Uterus (tissue), 2 donors: ENCODE measurements around the gene CDYL.

Experiments used
- CTCF ChIP-seq, 4 experiments: fragments of 200-600 bp in 2 of 4; fragments of 450-650 bp in 2 of 4; sonication (generic) in 2 of 4; IDR thresholded peaks; one replicate each; pipeline ENCODE4 v1.5.1; 2016 to 2019; ENCODE audit warnings: antibody characterized with exemption in 4 of 4, mild to moderate bottlenecking in 2 of 4, moderate library complexity in 1 of 4
- POLR2A ChIP-seq, 2 donors: fragments of 450-650 bp; IDR thresholded peaks; one replicate each; pipeline ENCODE4 v1.6.1; 2016; ENCODE audit warnings: antibody characterized with exemption in 2 of 2, mild to moderate bottlenecking in 1 of 2, moderate library complexity in 1 of 2

GRCh38 chr6:4814212-4814611 is 38.0 kb downstream of the CDYL start:
- TF ChIP-seq CTCF (IDR thresholded peaks at IDR 0.05) (no peak), POLR2A (IDR thresholded peaks at IDR 0.05) (no peak)
